ENCODE data around the gene SLC22A16.

- TF ChIP-seq CTCF (conservative IDR thresholded peaks at IDR 0.05 in 1 of 2, IDR thresholded peaks at IDR 0.05 in 1 of 2; ENCODE audit: low read depth in 1 of 2, low read length in 2 of 2) (no peak), EZH2 (IDR thresholded peaks at IDR 0.05; ENCODE audit: low read length, missing control alignments) (no peak)
Measured at GRCh38 chr6:110390404-110390803, 86.0 kb downstream of the SLC22A16 start.

All from fibroblast of lung (primary cell).